ENCODE data around the gene FBXL19. TPM values are rescaled to one million over a fixed set of nuclear protein-coding genes. Genes with fewer than 3 reads are reported as not detected.
"Not testable (repeated sequence)": the region's sequence is repeated elsewhere in the genome, so short reads cannot be mapped to it uniquely, and the experiment has no call there.

FBXL19 gene
- total and polyA plus RNA-seq, 5 experiments from 2014 or later = 0.06 to 16.8 (median 0.29) TPM

DNA sequence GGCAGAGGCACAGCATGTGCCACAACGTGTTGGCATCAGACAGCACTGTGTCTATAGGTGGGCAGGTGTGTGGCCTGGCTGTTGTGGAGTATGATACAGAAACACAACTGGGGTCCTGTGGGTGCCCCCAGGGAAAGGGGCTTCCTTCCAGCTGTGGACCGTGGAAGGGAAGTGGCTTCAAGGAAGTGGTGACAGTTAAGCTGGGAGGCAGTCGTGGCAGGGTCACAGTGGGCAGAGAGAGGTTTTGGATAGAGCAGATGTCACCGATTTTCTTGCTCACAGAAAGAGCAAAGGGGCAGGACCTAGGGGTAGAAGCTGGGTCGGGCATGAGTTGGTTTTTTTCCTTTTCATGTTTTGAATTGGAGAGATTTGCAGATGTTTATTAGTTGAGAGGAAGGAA is 14.3 kb downstream of the FBXL19 start:
- no peak for ATAC-seq
- H3K4me1 Mint-ChIP-seq = peaks cover 17 to 31% (median 29%) of the 10 kb centered on the region in 4 donors
- H3K27me3 Mint-ChIP-seq = no peaks in the 10 kb centered on the region
- POLR2A ChIA-PET = no interaction called here
- H3K4me3 Mint-ChIP-seq = no peak overlapping the region
- DNase-seq = no peak
- peak overlapping the region in 2 of 10 donors; percentile 0 to 80 for H3K27ac Mint-ChIP-seq
- H3K36me3 Mint-ChIP-seq = peaks cover 0 to 4% (median 0%) of the 10 kb centered on the region in 3 donors
- H3K9me3 Mint-ChIP-seq = no peaks in the 10 kb centered on the region

DNA sequence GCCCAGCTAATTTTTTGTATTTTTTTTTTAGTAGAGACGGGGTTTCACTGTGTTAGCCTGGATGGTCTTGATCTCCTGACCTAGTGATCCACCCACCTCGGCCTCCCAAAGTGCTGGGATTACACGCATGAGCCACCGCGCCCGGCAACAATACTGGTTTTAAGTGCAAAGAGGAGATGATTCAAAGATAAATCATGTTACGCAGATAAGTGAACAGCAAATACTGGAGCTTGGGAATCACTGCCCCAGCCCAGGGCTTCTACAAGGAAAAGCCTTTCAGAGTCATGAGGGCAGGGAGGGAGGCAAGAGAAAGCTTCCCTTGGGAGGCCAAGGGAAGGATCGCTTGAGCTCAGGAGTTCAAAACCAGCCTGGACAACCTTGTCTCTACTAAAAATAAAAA is 16.2 kb downstream of the FBXL19 start:
- DNase-seq, H3K27me3 Mint-ChIP-seq, H3K36me3 Mint-ChIP-seq, ATAC-seq, H3K4me3 Mint-ChIP-seq, H3K9me3 Mint-ChIP-seq, H3K27ac Mint-ChIP-seq: not testable (repeated sequence)
- POLR2A ChIA-PET = interaction anchor here (0.6 to 1.1 kb wide), 2 partner anchors 13 to 15 kb away, joined by 3 to 4 read pairs; no protein-coding TSS in a partner anchor
- peaks cover 18 to 31% (median 29%) of the 10 kb centered on the region in 4 donors for H3K4me1 Mint-ChIP-seq

DNA sequence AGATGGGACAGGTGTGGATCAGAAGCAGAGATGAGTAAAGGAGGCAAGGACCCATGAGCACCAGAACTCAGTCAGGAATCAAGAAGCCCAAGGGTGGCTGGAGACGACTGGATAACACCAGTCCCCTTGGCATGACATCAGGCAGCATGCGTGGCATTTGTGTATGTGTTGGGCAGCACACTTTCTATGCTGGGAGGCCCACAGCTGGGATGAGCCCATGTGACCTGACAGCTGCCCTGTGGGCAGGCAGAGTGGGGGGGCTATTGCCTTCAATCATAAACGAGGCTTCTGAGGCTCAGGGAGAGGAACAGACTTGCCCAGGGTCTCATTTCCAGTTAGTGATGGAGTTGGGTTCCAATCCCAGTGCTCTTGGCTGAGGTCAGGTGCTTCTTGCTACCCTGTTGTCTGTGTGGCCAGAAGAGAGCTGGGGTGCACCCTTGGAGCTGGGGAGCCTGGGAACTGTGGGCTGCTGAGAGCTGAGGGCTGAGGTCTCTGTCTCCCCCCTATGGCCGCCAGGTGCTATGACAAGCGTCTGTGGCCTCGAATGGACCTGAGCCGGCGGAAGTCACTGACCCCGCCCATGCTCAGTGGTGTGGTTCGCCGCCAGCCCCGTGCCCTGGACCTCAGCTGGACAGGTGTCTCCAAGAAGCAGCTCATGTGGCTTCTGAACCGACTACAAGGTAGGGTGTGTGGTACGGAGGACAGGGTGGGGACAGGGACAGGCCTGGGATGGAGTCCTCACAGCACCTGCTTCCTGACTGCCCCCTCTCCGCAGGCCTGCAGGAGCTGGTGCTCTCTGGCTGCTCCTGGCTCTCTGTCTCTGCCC is 18.4 kb downstream of the FBXL19 start:
- H3K27ac Mint-ChIP-seq = peak overlapping the region in 4 of 10 donors; percentile 34 to 62 (median 48)
- H3K9me3 Mint-ChIP-seq = no peaks in the 10 kb centered on the region
- DNase-seq (peak in 9 of 10 donors; percentile 36 to 67 (median 52)), ATAC-seq (peak; percentile 93 to 98)
- POLR2A ChIA-PET = interaction anchor here (0.5 to 2.3 kb wide), 8 partner anchors 11 to 238 kb away, joined by 3 to 10 read pairs (median 4); partner anchors contain the start of gene FUS
- no peaks in the 10 kb centered on the region for H3K27me3 Mint-ChIP-seq
- peaks cover 14 to 21% (median 19%) of the 10 kb centered on the region in 4 donors for H3K4me1 Mint-ChIP-seq
- H3K36me3 Mint-ChIP-seq = peaks cover 0 to 7% (median 4%) of the 10 kb centered on the region in 3 donors
- H3K4me3 Mint-ChIP-seq = peak overlapping the region in 2 of 10 donors; percentile 12 to 55

DNA sequence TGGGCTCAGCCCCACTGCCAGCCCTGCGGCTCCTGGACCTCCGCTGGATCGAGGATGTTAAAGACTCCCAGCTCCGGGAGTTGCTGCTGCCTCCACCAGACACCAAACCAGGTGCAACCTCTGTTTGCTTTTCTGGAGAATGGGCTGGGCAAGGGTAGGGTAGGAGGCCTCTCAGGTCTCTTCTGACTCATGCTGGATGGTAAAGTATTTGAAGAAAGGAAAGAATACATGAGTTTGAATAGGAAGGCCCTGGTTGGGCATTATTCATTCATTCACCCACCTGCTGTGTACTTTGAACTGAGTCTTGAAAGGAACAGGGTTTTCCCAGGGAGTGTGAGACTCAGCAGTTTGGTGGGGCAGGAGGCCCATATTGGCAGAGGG is 19.0 kb downstream of the FBXL19 start:
- Mint-ChIP-seq H3K4me3 (no peak overlapping the region), H3K27ac (peak overlapping the region in 4 of 10 donors; percentile 4 to 77 (median 37)), H3K9me3 (no peaks in the 10 kb centered on the region), H3K36me3 (peaks cover 0 to 7% (median 4%) of the 10 kb centered on the region in 3 donors), H3K27me3 (no peaks in the 10 kb centered on the region), H3K4me1 (peaks cover 11 to 21% (median 18%) of the 10 kb centered on the region in 4 donors)
- DNase-seq = no peak
- POLR2A ChIA-PET = interaction anchor here (0.5 to 2.3 kb wide), 8 partner anchors 11 to 495 kb away, joined by 3 to 10 read pairs (median 4); partner anchors contain the start of gene FUS
- no peak for ATAC-seq

DNA sequence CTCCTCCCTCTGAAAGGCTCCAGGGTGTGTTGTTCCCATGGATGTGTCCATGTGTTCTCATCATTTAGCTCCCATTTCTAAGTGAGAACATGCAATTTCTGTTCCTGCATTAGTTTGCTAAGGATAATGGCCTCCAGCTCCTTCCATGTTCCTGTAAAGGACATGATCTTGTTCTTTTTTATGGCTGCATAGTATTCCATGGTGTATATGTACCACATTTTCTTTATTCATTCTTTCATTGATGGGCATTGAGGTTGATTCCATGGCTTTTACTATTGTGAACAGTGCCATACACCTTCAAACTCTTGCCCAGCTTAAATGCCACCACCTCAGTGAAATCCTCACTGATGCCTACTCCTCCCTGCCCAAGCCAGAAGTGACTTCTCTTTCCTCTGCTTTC is 21.0 kb downstream of the FBXL19 start:
- peak overlapping the region in 1 of 10 donors; percentile 66 for H3K27ac Mint-ChIP-seq
- H3K4me1 Mint-ChIP-seq = peaks cover 8 to 20% (median 17%) of the 10 kb centered on the region in 4 donors
- ATAC-seq (no peak), DNase-seq (no peak)
- H3K27me3 Mint-ChIP-seq = no peaks in the 10 kb centered on the region
- H3K4me3 Mint-ChIP-seq = no peak overlapping the region
- H3K36me3 Mint-ChIP-seq = peaks cover 0 to 7% (median 4%) of the 10 kb centered on the region in 3 donors
- POLR2A ChIA-PET = interaction anchor here (0.7 to 0.8 kb wide), 2 partner anchors 130 to 197 kb away, joined by 3 to 12 read pairs; partner anchors contain the start of genes ZNF646 and ZNF668
- H3K9me3 Mint-ChIP-seq = no peaks in the 10 kb centered on the region

DNA sequence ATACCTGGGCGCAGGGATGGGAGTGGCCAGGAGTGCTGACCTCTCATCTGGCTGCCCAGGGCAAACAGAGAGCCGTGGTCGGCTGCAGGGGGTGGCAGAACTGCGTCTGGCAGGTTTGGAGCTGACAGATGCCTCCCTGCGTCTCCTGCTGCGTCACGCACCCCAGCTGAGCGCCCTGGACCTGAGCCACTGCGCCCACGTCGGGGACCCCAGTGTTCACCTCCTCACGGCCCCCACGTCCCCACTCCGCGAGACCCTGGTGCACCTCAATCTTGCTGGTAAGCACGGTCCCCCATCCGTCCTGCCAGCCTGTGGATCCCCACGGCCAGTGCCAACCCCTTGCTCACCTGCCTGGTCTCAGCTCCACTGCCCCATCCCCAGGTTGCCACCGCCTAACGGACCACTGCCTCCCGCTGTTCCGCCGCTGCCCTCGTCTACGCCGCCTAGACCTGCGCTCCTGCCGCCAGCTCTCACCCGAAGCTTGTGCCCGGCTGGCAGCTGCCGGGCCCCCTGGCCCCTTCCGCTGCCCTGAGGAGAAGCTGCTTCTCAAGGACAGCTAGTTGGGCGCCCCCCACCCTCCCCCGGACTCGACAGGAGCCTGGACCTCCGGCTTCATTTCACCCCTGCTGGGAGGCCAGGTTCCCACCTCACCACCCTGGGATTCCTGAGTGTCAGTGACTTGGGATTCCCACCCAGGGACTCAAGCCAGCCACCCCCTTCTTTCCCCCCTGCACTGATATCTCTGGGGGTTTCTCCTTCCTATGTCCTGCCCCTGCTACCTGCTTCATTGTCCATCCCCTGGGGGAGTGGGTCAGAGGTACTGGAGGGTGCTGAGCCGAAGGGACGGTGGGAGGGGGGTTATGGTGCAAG is 23.5 kb downstream of the FBXL19 start:
- POLR2A ChIA-PET = interaction anchor here (1.1 kb wide), 1 partner anchor 21 kb away, joined by 3 read pairs; no protein-coding TSS in a partner anchor
- Mint-ChIP-seq H3K4me3 (peak overlapping the region in 7 of 10 donors; percentile 8 to 73 (median 26)), H3K4me1 (peaks cover 13 to 32% (median 24%) of the 10 kb centered on the region in 4 donors)

DNA sequence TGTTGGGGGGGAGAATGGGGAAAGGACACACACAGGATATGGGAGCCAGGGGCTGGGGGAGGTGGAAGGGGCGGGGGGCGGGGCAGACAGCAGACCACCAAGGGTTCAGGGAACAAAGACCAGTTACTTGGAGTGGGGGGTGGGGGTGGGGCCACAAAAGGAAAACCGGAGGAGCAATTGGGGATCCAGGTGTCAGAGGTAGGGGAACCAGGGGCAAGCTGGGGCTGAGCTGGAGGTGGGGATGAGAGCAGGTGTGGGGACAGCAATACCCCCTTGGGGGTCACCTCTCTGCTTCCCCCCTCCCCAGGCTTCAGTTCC is 24.1 kb downstream of the FBXL19 start:
- H3K4me1 Mint-ChIP-seq = peaks cover 13 to 28% (median 18%) of the 10 kb centered on the region in 4 donors
- H3K36me3 Mint-ChIP-seq = peaks cover 0 to 6% (median 4%) of the 10 kb centered on the region in 3 donors
- no peak overlapping the region for H3K4me3 Mint-ChIP-seq
- no peaks in the 10 kb centered on the region for H3K27me3 Mint-ChIP-seq
- DNase-seq (no peak), ATAC-seq (no peak)
- peak overlapping the region in 1 of 10 donors; percentile 40 for H3K27ac Mint-ChIP-seq
- POLR2A ChIA-PET = interaction anchor here (1.1 kb wide), 1 partner anchor 21 kb away, joined by 3 read pairs; no protein-coding TSS in a partner anchor
- no peaks in the 10 kb centered on the region for H3K9me3 Mint-ChIP-seq

More for the DNA sequence above, 23.5 kb downstream of the FBXL19 start:
- Mint-ChIP-seq H3K36me3 (peaks cover 0 to 6% (median 4%) of the 10 kb centered on the region in 3 donors), H3K27me3 (no peaks in the 10 kb centered on the region), H3K9me3 (no peaks in the 10 kb centered on the region), H3K27ac (peak overlapping the region in 6 of 10 donors; percentile 37 to 78 (median 51))
- DNase-seq (no peak), ATAC-seq (no peak)

DNA sequence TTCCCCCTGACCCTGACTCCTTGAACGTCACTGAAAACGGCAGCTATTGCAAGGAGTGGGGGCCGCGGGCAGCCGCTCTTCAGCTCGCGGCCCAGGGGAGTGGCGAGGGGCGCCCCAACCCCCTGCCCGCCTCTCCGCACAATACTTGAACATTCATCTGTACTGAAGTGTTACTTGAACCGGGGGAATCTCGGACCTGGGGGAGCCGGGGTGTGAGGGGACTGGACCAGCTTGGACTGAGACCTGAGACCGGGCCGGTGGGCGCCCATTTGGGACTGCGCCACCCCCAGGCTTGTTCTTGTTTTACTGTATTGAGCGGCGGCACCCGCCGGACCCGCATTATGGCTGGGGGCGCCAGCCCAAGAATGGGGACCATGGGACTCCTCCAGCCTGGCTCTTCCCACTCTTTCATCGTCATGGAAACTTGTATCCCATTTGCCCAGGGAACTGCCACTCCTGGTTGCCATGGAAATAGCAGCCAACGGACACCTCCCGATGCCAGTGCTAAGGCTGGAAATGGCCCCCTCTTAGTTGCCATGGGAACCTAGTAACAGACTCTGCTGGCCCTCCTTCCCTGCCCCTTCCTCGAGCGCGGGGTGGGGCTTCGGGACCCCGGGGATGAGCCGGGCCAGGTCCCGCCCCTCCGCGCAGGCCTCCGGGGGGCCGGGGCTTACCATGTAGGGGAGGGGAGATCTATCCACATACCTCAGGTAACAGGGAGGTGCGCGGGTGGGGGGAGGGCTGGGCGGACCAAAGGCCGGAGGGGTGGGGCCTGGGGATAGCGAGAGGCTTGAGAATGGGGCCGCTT is 24.7 kb downstream of the FBXL19 start:
- Mint-ChIP-seq H3K27me3 (no peaks in the 10 kb centered on the region), H3K4me3 (peak overlapping the region in 8 of 10 donors; percentile 4 to 88 (median 24)), H3K9me3 (no peaks in the 10 kb centered on the region), H3K36me3 (peaks cover 0 to 4% (median 4%) of the 10 kb centered on the region in 3 donors), H3K27ac (peak overlapping the region in 6 of 10 donors; percentile 6 to 78 (median 55)), H3K4me1 (peaks cover 11 to 24% (median 14%) of the 10 kb centered on the region in 4 donors)
- peak in 4 of 10 donors; percentile 20 to 72 (median 28) for DNase-seq
- POLR2A ChIA-PET = interaction anchor here (0.6 to 1.9 kb wide), 2 partner anchors 10 to 882 kb away, joined by 3 to 6 read pairs; partner anchors contain the start of gene SETD1A
- ATAC-seq = peak; percentile 37 to 41

DNA sequence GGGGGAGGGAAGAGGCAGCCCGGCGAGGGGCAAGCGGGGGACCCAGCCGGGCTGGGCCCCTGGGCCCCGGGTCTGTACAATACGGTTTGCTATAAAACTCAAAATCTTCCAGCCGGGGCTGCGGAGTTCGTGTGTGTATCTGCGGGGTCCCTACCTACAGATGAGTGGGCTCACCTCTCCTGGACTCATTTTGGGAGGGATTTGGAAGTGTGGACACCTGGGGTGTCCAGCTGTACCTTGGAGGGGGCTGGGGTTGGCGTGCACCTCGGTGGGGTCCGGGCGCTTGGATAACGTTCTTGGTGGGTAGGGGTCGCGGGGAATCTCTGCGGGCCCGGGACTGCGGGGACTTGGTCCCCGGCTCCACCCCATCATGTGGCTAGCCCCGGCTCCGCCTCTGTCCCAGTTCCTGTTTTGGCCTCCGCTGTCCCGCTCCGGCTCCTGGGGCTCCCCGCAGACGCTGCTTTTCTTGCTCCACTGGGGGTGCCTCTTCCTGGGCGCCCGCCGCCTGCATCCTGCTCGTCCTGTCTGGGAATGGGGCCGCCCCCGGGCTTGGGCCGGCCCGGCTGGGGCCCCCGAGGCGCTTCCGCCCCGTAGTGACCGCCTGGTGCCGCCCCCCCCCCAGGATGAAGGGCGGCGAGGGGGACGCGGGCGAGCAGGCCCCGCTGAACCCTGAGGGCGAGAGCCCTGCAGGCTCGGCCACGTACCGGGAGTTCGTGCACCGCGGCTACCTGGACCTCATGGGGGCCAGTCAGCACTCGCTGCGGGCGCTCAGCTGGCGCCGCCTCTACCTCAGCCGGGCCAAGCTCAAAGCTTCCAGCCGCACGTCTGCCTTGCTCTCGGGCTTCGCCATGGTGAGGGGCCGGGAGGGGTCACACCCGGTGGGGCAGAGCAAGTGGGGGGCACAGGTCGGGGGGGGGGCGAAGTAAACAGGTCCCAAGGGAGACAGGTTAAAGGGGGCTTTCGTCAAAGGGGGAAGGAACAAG is 25.6 kb downstream of the FBXL19 start, which contains the start of gene ORAI3:
Gene ORAI3, plus strand, starts transcription at position 402 of the 983 bp plus-strand sequence. Its CDS starts 222 bp downstream, at position 624.
- Mint-ChIP-seq H3K4me1 (peaks cover 16 to 29% (median 20%) of the 10 kb centered on the region in 4 donors), H3K27ac (peak within 1 kb of the TSS; percentile 73 to 93 (median 86)), H3K27me3 (no peaks in the 10 kb centered on the region), H3K4me3 (peak within 1 kb of the TSS; percentile 85 to 96 (median 90)), H3K9me3 (no peaks in the 10 kb centered on the region), H3K36me3 (peaks cover 0 to 4% (median 0%) of the 10 kb centered on the region in 3 donors)
- ATAC-seq (peak; percentile 45 to 69), DNase-seq (peak in 4 of 10 donors; percentile 31 to 44 (median 34))
- POLR2A ChIA-PET = interaction anchor here (0.6 to 2.0 kb wide), 6 partner anchors 9 to 883 kb away, joined by 3 to 8 read pairs (median 4); partner anchors contain the start of genes ARMC5, SETD1A, ZNF646 and ZNF668
